Measurements from ENCODE around the gene MAMSTR. TPM values are rescaled to one million over a fixed set of nuclear protein-coding genes. Genes with fewer than 3 reads are reported as not detected.
"Not testable (repeated sequence)": the region's sequence is repeated elsewhere in the genome, so short reads cannot be mapped to it uniquely, and the experiment has no call there.

MAMSTR gene
- polyA plus RNA-seq, 1 donor: 6.0 TPM

DNA sequence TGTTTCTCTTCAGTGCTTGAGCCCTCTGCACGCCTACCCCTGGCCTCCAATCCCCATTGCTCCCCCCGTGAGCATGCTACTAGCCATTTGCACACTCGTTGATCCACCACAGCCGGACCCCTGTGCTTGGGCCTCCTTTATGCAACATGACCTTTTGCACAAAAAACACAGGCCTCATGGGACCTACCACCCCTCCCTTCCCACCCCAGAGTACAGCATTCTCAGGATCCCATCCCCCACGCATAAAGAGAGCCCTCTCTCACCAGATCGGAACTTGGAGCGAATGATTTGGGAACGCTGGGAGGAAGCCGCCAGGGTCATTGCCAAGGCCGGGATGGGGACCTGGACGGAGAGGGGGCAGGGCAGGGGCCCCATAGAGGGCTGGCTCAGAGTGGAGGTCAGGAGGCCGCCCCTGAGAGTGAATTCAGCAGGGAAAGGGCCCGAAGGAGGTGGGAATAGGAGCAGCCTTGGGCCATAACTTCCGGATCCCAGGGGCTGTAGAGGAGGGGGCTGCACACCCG lies 754 bp downstream of the MAMSTR start:
- DNase-seq: no peak

GRCh38 chr19:48718106-48718505 lies 1.4 kb downstream of the MAMSTR start:
- not testable (repeated sequence) for DNase-seq

DNA sequence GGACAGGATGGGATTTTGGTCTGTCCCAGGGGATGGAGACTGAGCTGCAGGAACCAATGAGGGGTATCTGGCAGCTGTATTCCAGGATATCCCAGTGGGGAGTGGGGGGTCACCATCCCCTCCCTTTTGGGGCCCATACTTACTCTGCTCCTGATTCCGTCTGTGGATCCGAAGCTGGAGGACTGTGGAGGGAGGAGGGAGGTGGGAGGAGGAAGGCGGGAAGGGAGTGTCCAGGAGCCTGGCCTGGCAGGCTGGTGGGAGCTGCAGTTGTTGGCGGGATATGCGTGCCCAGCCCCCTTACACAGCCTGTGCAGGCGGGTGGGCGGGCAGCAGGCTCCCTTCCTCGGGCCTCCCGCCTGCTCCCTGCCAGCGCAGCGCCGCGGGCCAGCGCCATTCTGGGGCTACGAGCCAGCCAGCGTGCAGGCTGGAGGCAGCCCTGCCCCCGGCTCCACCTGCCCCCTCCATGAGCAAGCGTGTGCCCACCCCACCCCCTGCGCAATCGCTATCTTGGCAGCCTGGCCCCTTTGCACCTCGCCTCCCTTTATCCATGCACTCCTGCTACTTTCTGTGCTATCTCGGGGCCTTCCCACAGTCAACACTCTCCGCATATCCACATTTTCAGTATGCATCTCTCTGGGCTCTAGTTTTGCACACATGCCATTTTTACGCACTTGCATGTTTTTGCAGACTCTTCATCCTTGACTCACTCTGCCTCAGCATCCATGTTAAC lies 2.8 kb downstream of the MAMSTR start:
- DNase-seq: no peak

DNA sequence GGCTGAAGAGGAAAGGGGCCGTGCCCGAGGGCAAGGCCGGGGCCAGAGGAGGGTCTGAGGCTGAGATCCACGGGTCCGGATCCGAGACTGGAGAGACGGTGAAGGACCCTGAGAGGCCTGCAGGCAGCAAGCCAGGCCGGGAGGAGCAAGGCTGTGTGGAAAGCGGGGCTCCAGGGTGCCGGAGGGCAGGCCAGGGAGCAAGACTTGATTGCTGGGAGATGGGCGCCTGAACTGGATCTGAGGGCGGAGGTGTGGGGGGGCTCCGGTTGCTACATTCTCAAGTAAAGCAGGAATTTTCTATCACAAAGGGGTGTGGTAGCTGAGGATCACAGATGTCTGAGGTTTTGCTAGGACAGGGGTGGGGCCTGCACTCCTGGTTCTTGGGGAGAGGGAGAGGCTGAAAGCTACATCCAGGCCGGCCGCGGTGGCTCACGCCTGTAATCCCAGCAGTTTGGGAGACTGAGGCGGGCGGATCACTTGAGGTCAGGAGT lies 3.8 kb downstream of the MAMSTR start:
- DNase-seq: no peak

DNA sequence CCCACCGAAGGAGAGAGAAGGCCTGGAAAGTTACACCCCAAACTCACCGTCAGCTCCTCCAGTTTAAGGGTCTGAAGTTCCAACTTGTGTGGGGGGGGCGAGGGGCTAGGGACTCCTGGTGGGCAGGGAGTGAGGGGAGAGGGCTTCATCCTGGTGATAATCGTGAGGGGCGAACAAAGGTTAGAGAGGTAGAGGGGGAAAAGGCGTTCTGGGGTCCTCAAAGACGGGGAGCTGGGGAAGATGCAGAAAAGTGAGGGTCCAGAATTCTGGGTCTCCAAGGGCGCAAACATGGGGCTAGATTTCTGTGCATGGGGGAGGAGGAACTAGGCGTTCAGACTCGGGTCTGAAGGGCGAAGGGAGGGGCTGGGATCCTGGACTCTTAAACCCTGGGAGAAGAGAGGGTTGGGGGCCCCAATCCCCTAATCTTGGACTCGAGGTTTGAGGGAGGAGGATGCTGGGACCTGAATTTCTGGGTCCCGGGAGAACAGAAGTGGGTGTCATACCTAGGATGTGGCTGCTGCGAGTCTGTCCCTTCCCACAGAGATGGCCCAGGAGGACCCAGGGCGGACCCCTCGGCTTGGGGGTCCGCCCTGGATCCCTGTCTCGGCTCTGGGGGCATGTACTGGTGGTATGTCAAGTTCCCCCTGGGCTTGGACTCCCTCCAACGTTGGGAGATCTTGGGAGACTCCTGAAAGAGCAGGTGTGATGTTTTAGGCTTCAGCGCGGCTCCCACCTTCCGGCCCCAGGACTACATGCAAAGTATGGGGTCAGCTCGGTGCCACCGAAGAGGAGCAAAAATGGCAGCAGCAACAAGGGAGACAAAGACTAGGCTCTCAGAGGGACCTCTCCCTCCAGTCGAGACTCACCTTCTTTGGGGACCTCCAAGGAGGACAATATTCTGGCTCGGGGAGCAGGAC lies 4.5 kb downstream of the MAMSTR start:
- DNase-seq: no peak

DNA sequence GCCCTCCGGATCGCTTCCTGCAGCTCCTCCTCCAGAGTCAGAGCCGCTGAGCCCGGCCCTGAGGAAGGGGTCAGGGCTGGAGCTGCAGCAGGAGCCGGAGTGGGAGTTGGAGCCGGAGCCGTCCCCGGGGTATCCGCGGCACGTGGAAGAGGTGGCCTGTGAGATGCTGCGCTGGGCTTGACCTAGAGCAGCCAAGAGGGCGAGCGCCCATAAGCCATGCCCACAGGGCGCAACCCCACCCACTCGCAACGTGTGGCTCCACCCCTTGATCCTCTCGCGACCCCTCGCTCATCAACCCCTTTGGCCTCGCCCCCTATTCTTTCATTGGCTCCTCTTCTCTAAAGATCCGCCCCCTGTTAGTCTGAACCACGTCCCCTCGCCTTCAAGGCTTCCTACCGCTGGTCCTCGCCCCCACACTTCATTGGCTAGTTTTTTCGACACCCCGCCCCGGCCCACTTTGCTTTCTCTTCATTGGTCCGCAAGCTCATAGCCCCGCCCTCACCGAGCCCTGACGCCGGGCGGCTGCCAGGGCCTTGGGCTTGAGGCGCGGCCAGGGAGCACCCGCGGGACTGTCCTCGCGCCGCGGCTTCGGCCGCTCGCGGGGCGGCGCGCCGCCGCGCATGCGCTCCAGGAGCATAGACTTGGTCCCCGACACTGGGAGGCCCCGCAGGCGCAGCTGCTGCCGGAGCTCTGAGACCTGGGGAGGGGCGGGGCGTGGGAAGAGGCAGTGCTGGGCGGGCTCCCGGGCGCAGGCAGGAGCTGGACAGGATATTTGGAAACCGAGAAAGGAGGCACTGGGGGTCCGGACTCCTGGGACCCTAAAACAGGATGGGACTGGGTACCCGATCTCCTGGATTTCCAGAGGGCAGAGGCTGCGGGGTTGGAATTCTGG lies 5.4 kb downstream of the MAMSTR start:
- DNase-seq: peak; percentile 100

- no peak for DNase-seq
Observed at GRCh38 chr19:48713041-48713863, 6.3 kb downstream of the MAMSTR start.

GRCh38 chr19:48711106-48711662 lies 8.3 kb downstream of the MAMSTR start:
- DNase-seq: no peak

GRCh38 chr19:48708471-48708870 lies 11.1 kb downstream of the MAMSTR start:
- DNase-seq: no peak

- no peak for DNase-seq
Observed at GRCh38 chr19:48705431-48705830, 14.1 kb downstream of the MAMSTR start.

DNA sequence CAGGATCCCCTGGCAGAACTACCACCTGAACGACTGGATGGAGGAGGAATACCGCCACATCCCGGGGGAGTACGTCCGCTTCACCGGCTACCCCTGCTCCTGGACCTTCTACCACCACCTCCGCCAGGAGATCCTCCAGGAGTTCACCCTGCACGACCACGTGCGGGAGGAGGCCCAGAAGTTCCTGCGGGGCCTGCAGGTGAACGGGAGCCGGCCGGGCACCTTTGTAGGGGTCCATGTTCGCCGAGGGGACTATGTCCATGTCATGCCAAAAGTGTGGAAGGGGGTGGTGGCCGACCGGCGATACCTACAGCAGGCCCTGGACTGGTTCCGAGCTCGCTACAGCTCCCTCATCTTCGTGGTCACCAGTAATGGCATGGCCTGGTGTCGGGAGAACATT lies 16.2 kb downstream of the MAMSTR start:
- DNase-seq: no peak

- no peak for DNase-seq
Observed at GRCh38 chr19:48702701-48703100, 16.8 kb downstream of the MAMSTR start.

- no peak for DNase-seq
Observed at GRCh38 chr19:48698046-48698445, 21.5 kb downstream of the MAMSTR start.

- DNase-seq: no peak
Observed at GRCh38 chr19:48696353-48697010, 23.0 kb downstream of the MAMSTR start.

- DNase-seq: no peak
Observed at GRCh38 chr19:48695743-48696352, 23.7 kb downstream of the MAMSTR start, which contains the start of gene FUT2. Gene FUT2 (plus strand): TSS chr19:48695971. CDS start chr19:48702957, 6,986 bp downstream.

- not testable (repeated sequence) for DNase-seq
Observed at GRCh38 chr19:48693629-48694028, 25.9 kb downstream of the MAMSTR start.

GRCh38 chr19:48689449-48689848 lies 30.1 kb downstream of the MAMSTR start:
- DNase-seq: no peak

- no peak for DNase-seq
Observed at GRCh38 chr19:48687776-48688175, 31.7 kb downstream of the MAMSTR start.

GRCh38 chr19:48686637-48687036 lies 32.9 kb downstream of the MAMSTR start:
- not testable (repeated sequence) for DNase-seq
